ENCODE results near the gene PPP1R15B. TPM values are rescaled to one million over a fixed set of nuclear protein-coding genes. Genes with fewer than 3 reads are reported as not detected.
A peak's percentile ranks its signal among the peaks of the same experiment; 100 is the strongest.

PPP1R15B gene
- total RNA-seq, 1 donor = 49.7 TPM

DNA sequence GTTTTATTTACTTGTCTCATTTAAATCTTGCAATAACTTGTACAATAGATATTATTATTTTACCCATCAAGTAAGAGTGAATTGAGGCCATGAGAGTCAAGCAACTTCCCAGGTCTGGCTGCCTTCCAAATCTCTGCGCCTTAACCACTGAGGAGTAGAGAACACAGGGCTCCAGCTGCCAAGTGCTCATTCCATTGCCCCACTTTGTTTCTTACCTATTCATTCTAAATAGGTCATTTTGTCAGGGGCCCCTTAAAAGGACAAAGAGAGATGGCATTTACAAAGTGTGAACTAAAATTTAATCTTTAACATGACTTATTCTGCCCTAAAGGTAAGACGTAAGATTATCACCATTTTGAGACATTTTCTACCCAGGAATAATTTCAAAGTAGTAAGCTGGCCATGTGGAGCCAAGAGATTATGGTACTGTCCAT is 3.5 kb downstream of the PPP1R15B start:
- DNase-seq (ENCODE audit: low read depth) = peak; percentile 71
- TF ChIP-seq CTCF (IDR thresholded peaks at IDR 0.05; ENCODE audit: insufficient read depth, low read depth, low read length) = no peak
- peak overlapping the region; percentile 97 for H3K4me3 ChIP-seq (ENCODE audit: low read depth, low read length)

GRCh38 chr1:204407295-204407971 is 4.2 kb downstream of the PPP1R15B start:
- no peak for DNase-seq (ENCODE audit: low read depth)
- H3K4me3 ChIP-seq (ENCODE audit: low read depth, low read length) = peak overlapping the region; percentile 97
- no peak for TF ChIP-seq CTCF (IDR thresholded peaks at IDR 0.05; ENCODE audit: insufficient read depth, low read depth, low read length)

GRCh38 chr1:204406621-204407020 is 5.0 kb downstream of the PPP1R15B start:
- DNase-seq (ENCODE audit: low read depth) = no peak
- H3K4me3 ChIP-seq (ENCODE audit: low read depth, low read length) = peak overlapping the region; percentile 97

DNA sequence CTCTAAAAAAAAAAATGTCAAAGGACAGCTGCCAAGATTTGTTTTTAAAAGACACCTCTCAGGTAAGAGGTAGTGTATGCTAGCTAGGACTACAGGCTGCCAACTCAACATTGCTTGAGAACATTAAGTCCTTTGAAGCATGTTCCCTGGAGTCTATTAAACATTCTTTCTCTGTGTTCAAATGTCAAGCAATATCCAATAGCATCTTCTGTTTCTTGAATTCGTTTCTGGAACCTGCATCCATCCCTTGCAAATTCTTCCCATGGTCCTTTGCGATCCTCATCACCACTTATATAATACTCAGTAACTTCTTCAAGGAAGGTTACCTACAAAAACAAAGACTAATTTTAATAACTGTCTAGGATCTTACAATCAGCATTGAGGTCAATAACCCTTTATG is 5.6 kb downstream of the PPP1R15B start:
- peak overlapping the region; percentile 97 for H3K4me3 ChIP-seq (ENCODE audit: low read depth, low read length)
- no peak for DNase-seq (ENCODE audit: low read depth)
- TF ChIP-seq CTCF (IDR thresholded peaks at IDR 0.05; ENCODE audit: insufficient read depth, low read depth, low read length) = no peak

More at GRCh38 chr1:204406621-204407020, 5.0 kb downstream of the PPP1R15B start:
- TF ChIP-seq CTCF (IDR thresholded peaks at IDR 0.05; ENCODE audit: insufficient read depth, low read depth, low read length) = no peak

DNA sequence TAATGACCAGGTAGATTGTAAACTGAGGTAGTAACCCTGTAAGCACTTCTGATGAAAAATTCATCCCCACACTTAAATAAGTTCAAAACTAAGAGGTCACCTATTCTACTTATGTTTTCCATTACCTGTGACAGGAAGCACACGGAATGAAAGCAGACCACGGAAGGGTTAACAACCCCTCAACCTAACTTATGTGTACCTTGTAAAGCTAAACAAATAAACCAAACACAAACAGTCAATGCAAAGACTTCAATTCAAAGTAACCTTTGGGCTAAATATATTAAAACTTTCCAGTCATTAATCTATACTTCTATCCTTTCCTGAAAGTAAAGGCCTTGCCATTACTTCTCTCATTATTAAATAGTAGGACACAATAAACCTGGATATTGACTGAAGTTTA is 7.0 kb downstream of the PPP1R15B start:
- no peak overlapping the region for H3K4me3 ChIP-seq (ENCODE audit: low read depth, low read length)
- TF ChIP-seq CTCF (IDR thresholded peaks at IDR 0.05; ENCODE audit: insufficient read depth, low read depth, low read length) = no peak
- no peak for DNase-seq (ENCODE audit: low read depth)

GRCh38 chr1:204402391-204402790 is 9.2 kb downstream of the PPP1R15B start:
- no peak for DNase-seq (ENCODE audit: low read depth)
- H3K4me3 ChIP-seq (ENCODE audit: low read depth, low read length) = no peak overlapping the region
- TF ChIP-seq CTCF (IDR thresholded peaks at IDR 0.05; ENCODE audit: insufficient read depth, low read depth, low read length) = no peak

- H3K4me3 ChIP-seq (ENCODE audit: low read depth, low read length) = no peak overlapping the region
- DNase-seq (ENCODE audit: low read depth) = no peak
- TF ChIP-seq CTCF (IDR thresholded peaks at IDR 0.05; ENCODE audit: insufficient read depth, low read depth, low read length) = no peak
Measured at GRCh38 chr1:204401730-204402129, 9.9 kb downstream of the PPP1R15B start.

All from fibroblast of villous mesenchyme (primary cell).